22Rv1 (cell line): Measurements from ENCODE around the gene TMPRSS7.

ENCODE experiments used
- CTCF ChIP-seq: fragments of 450-650 bp; IDR thresholded peaks from 2 replicates; pipeline ENCODE4 v1.5.1; 2017; ENCODE audit warnings: mild to moderate bottlenecking
- ZFX ChIP-seq: fragments of 450-650 bp; IDR thresholded peaks from 2 replicates; pipeline ENCODE4 v1.6.1; 2017; ENCODE audit warnings: antibody characterized with exemption, borderline replicate concordance

GRCh38 chr3:112047264-112047663 lies 12.7 kb downstream of the TMPRSS7 start:
- TF ChIP-seq CTCF: no peak
- no peak for TF ChIP-seq ZFX
